WTC11 (cell line): ENCODE measurements around the gene UBE2K. TPM values are rescaled to one million over a fixed set of nuclear protein-coding genes. Genes with fewer than 3 reads are reported as not detected.

Experiments
- ATAC-seq: fragments of 200-7000 bp; cut with Tn5 transposase; 2 replicates; pipeline ENCODE4 v1.10.0; 2021; ENCODE audit warnings: mild to moderate bottlenecking, moderate library complexity
- CTCF ChIA-PET: fragments of 300-600 bp; sonication (Branson Sonifier 250); formaldehyde crosslinking; loops from one replicate; lab custom pipeline; 2021; ENCODE audit warnings: antibody characterized with exemption; lab: Charles Lee
- POLR2A ChIA-PET: fragments of 350-600 bp; sonication (Branson Sonifier 250); formaldehyde crosslinking; loops from one replicate; lab custom pipeline; 2021; ENCODE audit warnings: antibody characterized with exemption; lab: Charles Lee
- DNase-seq: peaks from one replicate; pipeline ENCODE4 v3.0.0; 2021; ENCODE audit warnings: low spot score
- H3K27ac Mint-ChIP-seq: 2 replicates; pipeline ENCODE4 v1.8.0; 2021; ENCODE audit warnings: mixed read lengths
- H3K27me3 Mint-ChIP-seq: 2 replicates; pipeline ENCODE4 v1.8.0; 2021; ENCODE audit warnings: low read depth, mild to moderate bottlenecking, moderate library complexity, mixed read lengths
- H3K36me3 Mint-ChIP-seq: 2 replicates; pipeline ENCODE4 v1.8.0; 2021; ENCODE audit warnings: mixed read lengths
- H3K4me1 Mint-ChIP-seq: 2 replicates; pipeline ENCODE4 v1.8.0; 2022; ENCODE audit warnings: mixed read lengths
- H3K4me3 Mint-ChIP-seq: 2 replicates; pipeline ENCODE4 v1.8.0; 2021; ENCODE audit warnings: mild to moderate bottlenecking, moderate library complexity, mixed read lengths
- H3K9me3 Mint-ChIP-seq: 2 replicates; pipeline ENCODE4 v1.8.0; 2021; ENCODE audit warnings: mixed read lengths
- ATF1 ChIP-seq: sonication (generic); formaldehyde crosslinking; IDR thresholded peaks from 2 replicates; pipeline ENCODE4 v1.8.1; 2023; ENCODE audit warnings: mild to moderate bottlenecking, moderate library complexity, missing genetic modification reagents
- CDX4 ChIP-seq: fragments of 250-450 bp; sonication (Bioruptor Pico); IDR thresholded peaks from 2 replicates; pipeline ENCODE4 v1.9.0; 2021; ENCODE audit warnings: moderate library complexity, mild to moderate bottlenecking, inconsistent platforms, borderline replicate concordance
- FOXJ3 ChIP-seq: sonication (generic); formaldehyde crosslinking; IDR thresholded peaks from 2 replicates; pipeline ENCODE4 v1.9.0; 2021; ENCODE audit warnings: missing genetic modification reagents, mild to moderate bottlenecking, borderline replicate concordance
- FOXP4 ChIP-seq: sonication (generic); formaldehyde crosslinking; IDR thresholded peaks from 2 replicates; pipeline ENCODE4 v1.8.0; 2022; ENCODE audit warnings: mild to moderate bottlenecking, missing genetic modification reagents
- GTF2I ChIP-seq: fragments of 250-450 bp; sonication (Bioruptor Pico); conservative IDR thresholded peaks from 2 replicates; pipeline ENCODE4 v1.4.0; 2021; ENCODE audit warnings: mild to moderate bottlenecking
- MLX ChIP-seq: sonication (generic); formaldehyde crosslinking; IDR thresholded peaks from 2 replicates; pipeline ENCODE4 v1.8.1; 2023; ENCODE audit warnings: mild to moderate bottlenecking, missing genetic modification reagents, moderate library complexity
- MXD4 ChIP-seq: fragments of 250-450 bp; sonication (Bioruptor Pico); IDR thresholded peaks from 2 replicates; pipeline ENCODE4 v1.8.0; 2021; ENCODE audit warnings: mild to moderate bottlenecking, moderate library complexity, borderline replicate concordance
- PRDM15 ChIP-seq: sonication (generic); formaldehyde crosslinking; IDR thresholded peaks from 2 replicates; pipeline ENCODE4 v1.8.0; 2022; ENCODE audit warnings: missing genetic modification reagents
- PRRX2 ChIP-seq: fragments of 250-450 bp; sonication (Bioruptor Pico); IDR thresholded peaks from 2 replicates; pipeline ENCODE4 v1.8.0; 2021; ENCODE audit warnings: mild to moderate bottlenecking
- SMAD3 ChIP-seq: sonication (generic); formaldehyde crosslinking; IDR thresholded peaks from 2 replicates; pipeline ENCODE4 v1.8.0; 2022; ENCODE audit warnings: missing genetic modification reagents, mild to moderate bottlenecking, borderline replicate concordance
- SMAD4 ChIP-seq: sonication (generic); formaldehyde crosslinking; IDR thresholded peaks from 2 replicates; pipeline ENCODE4 v1.8.0; 2022; ENCODE audit warnings: mild to moderate bottlenecking, missing genetic modification reagents
- STAT6 ChIP-seq: sonication (generic); formaldehyde crosslinking; conservative IDR thresholded peaks from 2 replicates; pipeline ENCODE4 v1.8.1; 2023; ENCODE audit warnings: mild to moderate bottlenecking, low read depth, missing genetic modification reagents, moderate library complexity
- TEAD1 ChIP-seq: sonication (generic); formaldehyde crosslinking; IDR thresholded peaks from 2 replicates; pipeline ENCODE4 v1.8.0; 2022; ENCODE audit warnings: mild to moderate bottlenecking, missing genetic modification reagents
- ZNF121 ChIP-seq: sonication (generic); formaldehyde crosslinking; IDR thresholded peaks from 2 replicates; pipeline ENCODE4 v1.8.0; 2023; ENCODE audit warnings: missing genetic modification reagents
- ZNF232 ChIP-seq: sonication (generic); formaldehyde crosslinking; IDR thresholded peaks from 2 replicates; pipeline ENCODE4 v1.8.0; 2022; ENCODE audit warnings: mild to moderate bottlenecking, missing genetic modification reagents
- ZNF396 ChIP-seq: fragments of 250-450 bp; sonication (Bioruptor Pico); IDR thresholded peaks from 2 replicates; pipeline ENCODE4 v1.8.0; 2021; ENCODE audit warnings: mild to moderate bottlenecking, moderate library complexity, borderline replicate concordance
- ZNF423 ChIP-seq: fragments of 250-450 bp; sonication (Bioruptor Pico); IDR thresholded peaks from 2 replicates; pipeline ENCODE4 v2.1.2; 2022; ENCODE audit warnings: mild to moderate bottlenecking, moderate library complexity
- ZNF671 ChIP-seq: fragments of 250-450 bp; sonication (Bioruptor Pico); IDR thresholded peaks from 2 replicates; pipeline ENCODE4 v1.8.0; 2021; ENCODE audit warnings: mild to moderate bottlenecking
- total RNA-seq: library from RNA; stranded (reverse); gene quantifications from 3 replicates; pipeline ENCODE4 v1.2.3, GENCODE V29; 2021

Gene UBE2K
- total RNA-seq, 1 experiment from 2014 or later: 135 TPM

GRCh38 chr4:39718366-39719323 lies 20.7 kb downstream of the UBE2K start:
- Mint-ChIP-seq H3K27me3 (no peaks in the 10 kb centered on the region), H3K9me3 (peaks cover 10% of the 10 kb centered on the region), H3K4me3 (no peak overlapping the region), H3K4me1 (peaks cover 9% of the 10 kb centered on the region), H3K27ac (peak overlapping the region; percentile 73; the same call in 1 of the 2 replicates), H3K36me3 (peaks cover 23% of the 10 kb centered on the region)
- ChIA-PET POLR2A (interaction anchor here (0.7 kb wide), 1 partner anchor 537 kb away, joined by 4 read pairs; no protein-coding TSS in a partner anchor), CTCF (interaction anchor here (1.3 kb wide), 1 partner anchor 249 kb away, joined by 3 read pairs; no protein-coding TSS in a partner anchor)
- no peak for DNase-seq
- ATAC-seq: no peak; the same call in 1 of the 2 replicates
- no peak for TF ChIP-seq ZNF423 (CRISPR knock-in tag)
- no peak for TF ChIP-seq MXD4 (CRISPR knock-in tag)
- TF ChIP-seq FOXP4: 0 out of 2 replicates have a peak, but pooled peaks have one; percentile 24

- Mint-ChIP-seq H3K9me3 (peaks cover 10% of the 10 kb centered on the region), H3K27ac (peak overlapping the region; percentile 16), H3K36me3 (peaks cover 23% of the 10 kb centered on the region), H3K27me3 (no peaks in the 10 kb centered on the region), H3K4me1 (peaks cover 14% of the 10 kb centered on the region), H3K4me3 (no peak overlapping the region)
- ATAC-seq: no peak
- DNase-seq: no peak
- POLR2A ChIA-PET: no interaction called here
- CTCF ChIA-PET: interaction anchor here (1.3 kb wide), 1 partner anchor 251 kb away, joined by 3 read pairs; no protein-coding TSS in a partner anchor
- TF ChIP-seq TEAD1 (no peak), PRRX2 (CRISPR knock-in tag) (no peak), FOXJ3 (CRISPR knock-in tag) (no peak), FOXP4 (no peak), GTF2I (CRISPR knock-in tag) (no peak), ZNF121 (CRISPR knock-in tag) (no peak), CDX4 (no peak), ZNF671 (CRISPR knock-in tag) (no peak), ZNF232 (CRISPR knock-in tag) (no peak), SMAD3 (CRISPR knock-in tag) (no peak), ZNF396 (CRISPR knock-in tag) (no peak), ATF1 (no peak), STAT6 (no peak), PRDM15 (no peak), SMAD4 (CRISPR knock-in tag) (no peak), MLX (CRISPR knock-in tag) (no peak)
These were observed 22.1 kb downstream of the UBE2K start for GRCh38 chr4:39719804-39720580.
